ENCODE results near the gene RBM18.
A peak's percentile ranks its signal among the peaks of the same experiment; 100 is the strongest.

Gene RBM18

DNA sequence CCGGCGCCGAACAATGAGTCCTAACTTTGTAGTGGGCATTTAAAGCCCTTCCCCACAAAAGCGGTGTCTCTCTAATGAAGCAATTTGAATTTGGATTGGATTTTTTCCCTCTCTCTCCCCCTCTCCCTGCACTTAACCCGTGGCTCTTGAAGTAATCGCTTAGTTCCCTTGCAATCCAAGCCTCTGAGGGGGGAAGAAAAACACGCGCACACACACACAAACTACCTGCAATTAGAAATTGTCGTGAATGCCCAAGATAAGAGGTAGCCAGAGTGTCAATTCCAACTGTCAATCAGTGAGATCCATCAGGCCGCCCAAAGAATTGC is 37.1 kb downstream of the RBM18 start:
- Histone ChIP-seq H3K27me3 (ENCODE audit: insufficient read depth, insufficient read length) (peaks cover 94% of the 10 kb centered on the region), H3K4me3 (ENCODE audit: insufficient read length, low read depth) (peak overlapping the region; percentile 5), H3K4me1 (ENCODE audit: insufficient read depth, insufficient read length) (peaks cover 4% of the 10 kb centered on the region), H3K9me3 (ENCODE audit: insufficient read depth, low read length) (no peaks in the 10 kb centered on the region), H3K36me3 (ENCODE audit: insufficient read depth, insufficient read length, low read length) (no peaks in the 10 kb centered on the region), H3K9ac (ENCODE audit: insufficient read length, low read depth) (no peak overlapping the region)
- no peak for DNase-seq (ENCODE audit: low read depth, low spot score)
- TF ChIP-seq SUZ12 (IDR thresholded peaks at IDR 0.05; ENCODE audit: extremely low read depth, insufficient read depth, insufficient read length) = peak; percentile 36
- no peak for TF ChIP-seq YY1 (IDR thresholded peaks at IDR 0.05; ENCODE audit: insufficient read depth, insufficient read length)
- no peak for TF ChIP-seq ZNF274 (IDR thresholded peaks at IDR 0.05; ENCODE audit: low read depth, low read length)

DNA sequence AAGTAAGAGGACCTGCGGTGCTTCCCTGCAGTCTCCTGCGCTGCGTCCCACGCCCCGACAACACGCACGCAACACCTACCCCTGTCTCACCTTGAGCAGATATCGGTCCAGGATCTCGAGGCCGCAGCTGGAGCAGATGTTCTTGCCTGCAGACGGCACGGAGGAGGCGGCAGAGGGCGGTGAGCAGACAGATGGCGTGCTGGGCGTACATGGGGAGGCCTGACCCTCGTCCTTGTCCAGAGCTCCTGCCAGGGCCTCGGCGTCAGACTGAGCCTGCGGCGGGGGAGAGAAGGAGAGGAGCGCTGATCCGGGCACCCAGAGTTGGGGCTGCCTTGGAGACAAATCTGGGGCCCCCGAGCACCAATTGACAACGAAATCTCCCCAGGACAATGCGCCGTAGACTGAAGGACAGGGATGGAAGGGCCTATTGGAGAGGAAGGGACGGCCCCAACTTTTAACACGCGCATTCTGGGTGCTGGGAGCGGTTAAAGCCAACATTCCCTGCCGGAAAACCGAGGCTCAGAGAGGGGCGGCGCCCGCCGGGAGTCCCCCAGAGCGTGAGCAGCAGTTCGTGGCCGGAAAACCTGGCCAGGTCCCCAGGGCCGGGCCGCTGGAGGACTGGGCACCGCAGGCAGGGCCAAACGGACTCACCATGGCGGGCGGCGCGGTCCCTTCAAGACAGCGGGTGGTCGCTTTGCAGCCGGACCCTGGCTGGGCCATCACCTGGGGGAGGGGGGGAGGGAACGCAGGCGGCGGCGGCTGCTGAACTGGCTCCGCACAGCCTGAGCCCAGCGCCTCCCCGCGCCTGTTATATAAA is 37.7 kb downstream of the RBM18 start:
- Histone ChIP-seq H3K36me3 (ENCODE audit: insufficient read depth, insufficient read length, low read length) (no peaks in the 10 kb centered on the region), H3K4me3 (ENCODE audit: insufficient read length, low read depth) (peak overlapping the region; percentile 5), H3K9me3 (ENCODE audit: insufficient read depth, low read length) (no peaks in the 10 kb centered on the region), H3K9ac (ENCODE audit: insufficient read length, low read depth) (no peak overlapping the region), H3K4me1 (ENCODE audit: insufficient read depth, insufficient read length) (peaks cover 4% of the 10 kb centered on the region), H3K27me3 (ENCODE audit: insufficient read depth, insufficient read length) (peaks cover 98% of the 10 kb centered on the region)
- no peak for DNase-seq (ENCODE audit: low read depth, low spot score)
- TF ChIP-seq ZNF274 (IDR thresholded peaks at IDR 0.05; ENCODE audit: low read depth, low read length) (no peak), SUZ12 (IDR thresholded peaks at IDR 0.05; ENCODE audit: extremely low read depth, insufficient read depth, insufficient read length) (peak; percentile 69), YY1 (IDR thresholded peaks at IDR 0.05; ENCODE audit: insufficient read depth, insufficient read length) (no peak)

DNA sequence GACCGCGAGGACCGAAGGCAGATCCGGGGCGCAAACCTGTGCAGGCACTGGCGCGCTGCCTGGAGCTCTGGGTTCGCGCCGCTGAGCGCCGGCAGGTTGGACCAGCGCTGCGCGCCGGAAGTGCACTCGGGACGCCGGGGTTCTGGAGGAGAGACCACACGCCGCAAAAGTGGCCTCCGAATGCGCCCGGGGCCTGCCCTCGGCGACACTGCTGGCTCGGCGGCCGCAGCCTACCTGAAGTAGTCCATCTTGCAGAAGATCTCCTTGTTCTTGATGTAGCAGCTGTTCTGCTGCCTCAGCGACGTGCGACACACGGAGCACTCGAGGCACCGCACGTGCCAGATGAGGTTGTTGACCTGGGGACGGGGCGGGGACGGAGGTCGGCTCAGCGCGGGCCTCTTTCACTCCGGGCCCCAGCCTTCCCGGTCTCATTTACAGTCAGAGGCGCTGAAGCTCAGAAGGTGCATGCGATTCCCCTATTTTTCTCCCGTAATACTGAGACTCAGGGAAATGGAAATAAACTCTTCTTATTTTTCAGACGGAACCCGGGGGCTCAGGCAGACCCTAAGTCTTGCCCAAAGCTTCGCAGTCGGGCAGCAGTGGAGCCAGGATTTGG is 38.4 kb downstream of the RBM18 start:
- H3K9ac ChIP-seq (ENCODE audit: insufficient read length, low read depth) = no peak overlapping the region
- TF ChIP-seq YY1 (IDR thresholded peaks at IDR 0.05; ENCODE audit: insufficient read depth, insufficient read length) (no peak), SUZ12 (IDR thresholded peaks at IDR 0.05; ENCODE audit: extremely low read depth, insufficient read depth, insufficient read length) (no peak), ZNF274 (IDR thresholded peaks at IDR 0.05; ENCODE audit: low read depth, low read length) (no peak)
- H3K27me3 ChIP-seq (ENCODE audit: insufficient read depth, insufficient read length) = peaks cover 98% of the 10 kb centered on the region
- H3K4me3 ChIP-seq (ENCODE audit: insufficient read length, low read depth) = no peak overlapping the region
- H3K36me3 ChIP-seq (ENCODE audit: insufficient read depth, insufficient read length, low read length) = no peaks in the 10 kb centered on the region
- DNase-seq (ENCODE audit: low read depth, low spot score) = no peak
- H3K4me1 ChIP-seq (ENCODE audit: insufficient read depth, insufficient read length) = peaks cover 9% of the 10 kb centered on the region
- no peaks in the 10 kb centered on the region for H3K9me3 ChIP-seq (ENCODE audit: insufficient read depth, low read length)

DNA sequence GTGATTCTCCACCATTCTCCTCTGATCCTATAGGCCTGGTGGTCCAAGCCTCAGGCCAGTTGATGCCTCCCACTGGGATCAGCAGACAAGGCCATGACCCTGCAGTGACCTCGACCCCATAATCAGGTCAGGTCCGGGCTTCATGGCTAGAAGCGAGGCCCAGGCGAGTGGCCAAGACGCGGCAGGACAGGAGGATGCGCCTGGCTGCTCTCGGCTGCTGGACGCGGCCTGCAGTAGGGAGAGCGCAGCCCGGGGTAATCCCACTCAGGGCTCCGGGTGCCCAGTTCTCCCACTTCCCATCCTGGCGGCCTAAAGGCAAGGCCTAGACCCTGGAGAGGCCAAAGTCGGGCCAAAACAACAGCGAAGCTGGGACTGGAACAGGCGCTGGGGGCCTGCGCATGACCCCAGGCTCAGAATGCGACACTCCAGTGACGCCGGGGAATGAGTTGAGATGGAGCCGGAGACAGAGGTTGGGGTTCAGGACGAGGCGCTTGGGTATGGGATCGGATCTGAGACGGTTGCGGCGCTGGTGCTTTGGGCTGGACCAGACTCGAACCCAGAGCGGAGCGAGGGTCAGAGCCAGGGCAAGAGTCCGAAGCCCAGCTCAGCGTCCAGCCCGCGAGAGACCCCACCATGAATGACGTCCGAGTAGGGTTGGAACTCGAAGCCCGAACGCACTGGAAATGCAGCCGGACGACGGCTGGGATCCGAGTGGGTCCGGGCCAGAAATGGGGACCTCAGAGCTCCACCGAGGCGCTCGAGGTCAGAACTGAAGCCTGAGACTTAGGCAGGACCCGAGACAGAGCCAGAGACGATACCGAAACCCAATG is 39.1 kb downstream of the RBM18 start:
- Histone ChIP-seq H3K27me3 (ENCODE audit: insufficient read depth, insufficient read length) (peaks cover 98% of the 10 kb centered on the region), H3K9me3 (ENCODE audit: insufficient read depth, low read length) (no peaks in the 10 kb centered on the region), H3K9ac (ENCODE audit: insufficient read length, low read depth) (no peak overlapping the region), H3K4me1 (ENCODE audit: insufficient read depth, insufficient read length) (peaks cover 10% of the 10 kb centered on the region), H3K36me3 (ENCODE audit: insufficient read depth, insufficient read length, low read length) (no peaks in the 10 kb centered on the region), H3K4me3 (ENCODE audit: insufficient read length, low read depth) (no peak overlapping the region)
- no peak for TF ChIP-seq SUZ12 (IDR thresholded peaks at IDR 0.05; ENCODE audit: extremely low read depth, insufficient read depth, insufficient read length)
- TF ChIP-seq ZNF274 (IDR thresholded peaks at IDR 0.05; ENCODE audit: low read depth, low read length) = no peak
- no peak for TF ChIP-seq YY1 (IDR thresholded peaks at IDR 0.05; ENCODE audit: insufficient read depth, insufficient read length)
- no peak for DNase-seq (ENCODE audit: low read depth, low spot score)

DNA sequence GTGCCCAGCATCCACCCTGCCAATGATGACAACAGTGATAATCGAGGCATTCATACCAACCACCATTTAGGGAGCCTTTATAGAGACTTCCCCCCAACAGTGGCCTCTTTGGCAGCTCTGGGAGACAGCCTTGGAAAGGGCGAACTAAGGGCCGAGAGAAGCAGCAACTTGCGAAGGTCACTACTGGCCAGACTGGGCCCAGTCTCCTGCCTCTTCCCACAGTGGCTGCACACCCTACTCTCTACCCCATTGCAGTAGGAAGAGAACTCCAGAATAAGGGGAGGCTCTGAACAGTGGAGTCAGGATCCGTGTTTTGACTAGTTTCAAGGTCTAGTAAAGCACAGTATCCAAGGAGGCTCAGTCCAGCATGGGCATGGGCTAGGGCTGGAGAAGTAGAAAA is 41.2 kb downstream of the RBM18 start:
- H3K36me3 ChIP-seq (ENCODE audit: insufficient read depth, insufficient read length, low read length) = no peaks in the 10 kb centered on the region
- no peak overlapping the region for H3K4me3 ChIP-seq (ENCODE audit: insufficient read length, low read depth)
- no peak overlapping the region for H3K9ac ChIP-seq (ENCODE audit: insufficient read length, low read depth)
- no peak for DNase-seq (ENCODE audit: low read depth, low spot score)
- no peak for TF ChIP-seq YY1 (IDR thresholded peaks at IDR 0.05; ENCODE audit: insufficient read depth, insufficient read length)
- TF ChIP-seq SUZ12 (IDR thresholded peaks at IDR 0.05; ENCODE audit: extremely low read depth, insufficient read depth, insufficient read length) = no peak
- TF ChIP-seq ZNF274 (IDR thresholded peaks at IDR 0.05; ENCODE audit: low read depth, low read length) = no peak
- peaks cover 98% of the 10 kb centered on the region for H3K27me3 ChIP-seq (ENCODE audit: insufficient read depth, insufficient read length)
- no peaks in the 10 kb centered on the region for H3K9me3 ChIP-seq (ENCODE audit: insufficient read depth, low read length)
- H3K4me1 ChIP-seq (ENCODE audit: insufficient read depth, insufficient read length) = peaks cover 16% of the 10 kb centered on the region

DNA sequence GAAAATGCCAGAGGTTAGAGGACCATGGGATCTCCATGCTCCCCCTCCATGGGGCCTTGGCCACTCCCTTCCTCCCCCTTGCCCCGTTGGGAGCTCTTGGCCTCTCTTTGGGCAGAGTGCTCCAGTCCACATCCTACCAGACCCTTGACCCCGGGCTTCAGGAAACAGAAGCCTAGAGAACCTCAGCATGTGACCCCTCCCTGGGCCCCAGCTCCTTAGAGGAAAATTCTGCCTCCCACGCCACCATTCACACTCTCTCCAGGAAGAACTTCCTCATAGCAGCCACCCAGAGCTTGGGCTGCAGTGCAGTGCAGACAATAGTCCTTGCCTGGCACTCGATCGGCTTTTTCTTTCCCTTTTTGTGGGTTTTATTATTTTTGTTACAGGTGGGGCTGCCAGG is 41.8 kb downstream of the RBM18 start:
- Histone ChIP-seq H3K36me3 (ENCODE audit: insufficient read depth, insufficient read length, low read length) (no peaks in the 10 kb centered on the region), H3K27me3 (ENCODE audit: insufficient read depth, insufficient read length) (peaks cover 99% of the 10 kb centered on the region), H3K9me3 (ENCODE audit: insufficient read depth, low read length) (no peaks in the 10 kb centered on the region), H3K4me1 (ENCODE audit: insufficient read depth, insufficient read length) (peaks cover 16% of the 10 kb centered on the region), H3K4me3 (ENCODE audit: insufficient read length, low read depth) (no peak overlapping the region), H3K9ac (ENCODE audit: insufficient read length, low read depth) (no peak overlapping the region)
- no peak for DNase-seq (ENCODE audit: low read depth, low spot score)
- TF ChIP-seq SUZ12 (IDR thresholded peaks at IDR 0.05; ENCODE audit: extremely low read depth, insufficient read depth, insufficient read length) = no peak
- TF ChIP-seq ZNF274 (IDR thresholded peaks at IDR 0.05; ENCODE audit: low read depth, low read length) = no peak
- no peak for TF ChIP-seq YY1 (IDR thresholded peaks at IDR 0.05; ENCODE audit: insufficient read depth, insufficient read length)
